GM12878 (cell line): ENCODE data around the gene PTPRN2.
"Not testable (repeated sequence)": the region's sequence is repeated elsewhere in the genome, so short reads cannot be mapped to it uniquely, and the experiment has no call there.

Experiments
- EP300 ChIP-seq, 2 experiments: fragments of 150-350 bp in 1 of 2; IDR thresholded peaks; 2 replicates each; pipeline ENCODE4 v1.6.1; 2011 to 2012; ENCODE audit warnings: low read depth in 2 of 2, low read length in 2 of 2, borderline replicate concordance in 1 of 2, improper control_type of control experiment in 1 of 2, inconsistent platforms in 1 of 2; ENCODE audit not compliant: control insufficient read depth in 1 of 2
- RELA ChIP-seq: fragments of 450-650 bp; IDR thresholded peaks from 2 replicates; pipeline ENCODE4 v1.8.0; 2014; ENCODE audit warnings: borderline replicate concordance; ENCODE audit not compliant: partially characterized antibody
- TARDBP ChIP-seq: IDR thresholded peaks from 2 replicates; pipeline ENCODE4 v1.6.1; 2016; ENCODE audit warnings: borderline replicate concordance

GRCh38 chr7:158147431-158147830 lies 440.2 kb downstream of the PTPRN2 start:
- TF ChIP-seq RELA; TARDBP; EP300 (IDR thresholded peaks at IDR 0.05; ENCODE audit: borderline replicate concordance in 1 of 2, control insufficient read depth in 1 of 2, low read depth in 2 of 2, low read length in 2 of 2): not testable (repeated sequence)
